Stimulated activated CD4-positive, alpha-beta T cell treated with anti-CD3 and anti-CD28 coated beads, TNF-alpha, amount 100 ng/mL, for 48 hours (primary cell): Measurements from ENCODE around the gene TIMM10.
"Not testable (repeated sequence)": the region's sequence is repeated elsewhere in the genome, so short reads cannot be mapped to it uniquely, and the experiment has no call there.

Experiments
- DNase-seq, 3 donors: peaks; one replicate each; pipeline ENCODE4 v3.0.0-alpha.2; 2020; ENCODE audit warnings: low read depth in 3 of 3

Gene TIMM10

GRCh38 chr11:57542582-57542981, 12.0 kb upstream of the TIMM10 start:
- no peak for DNase-seq

DNA sequence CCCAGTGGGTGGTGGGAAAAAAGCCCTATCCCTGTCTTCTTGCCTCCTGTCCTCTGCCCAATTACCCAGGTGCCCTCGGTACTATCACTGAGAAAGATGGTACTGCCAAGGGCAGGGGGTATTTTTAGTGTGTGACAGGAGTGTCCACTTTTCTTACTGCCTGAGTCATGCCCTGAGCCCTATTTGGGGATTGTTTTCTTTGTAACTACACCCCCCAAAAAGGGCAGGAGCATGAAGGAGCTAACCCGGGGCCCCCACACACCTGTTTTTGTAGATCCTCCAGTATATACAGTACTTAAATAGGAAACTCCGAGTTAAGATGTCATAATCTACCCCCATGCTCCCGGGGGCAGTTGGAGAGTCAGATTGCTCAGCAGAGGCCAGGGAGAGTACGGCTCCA, 10.6 kb upstream of the TIMM10 start:
- no peak for DNase-seq

DNA sequence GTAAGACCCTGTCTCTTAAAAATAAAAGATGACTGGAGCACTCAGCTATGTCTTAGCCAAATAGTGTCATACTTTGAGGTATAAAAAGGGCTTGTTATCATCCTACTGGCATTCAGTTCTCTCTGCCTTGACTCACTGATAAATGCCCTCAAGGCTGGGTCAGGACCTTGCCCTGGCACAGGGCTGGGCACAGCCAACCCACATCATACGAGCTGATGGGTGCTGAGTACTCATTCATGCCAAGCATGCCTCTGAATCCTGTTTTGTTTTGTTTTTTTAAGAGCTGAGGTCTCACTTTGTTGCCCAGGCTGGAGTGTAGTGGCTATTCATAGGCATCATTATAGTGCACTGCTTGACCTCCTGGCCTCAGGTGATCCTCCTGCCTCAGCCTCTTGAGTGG, 8.8 kb upstream of the TIMM10 start:
- no peak for DNase-seq

GRCh38 chr11:57536947-57537619, 6.5 kb upstream of the TIMM10 start, which contains the start of gene SMTNL1:
SMTNL1 (plus strand) TSS chr11:57537595; CDS start chr11:57542643, 5,048 bp downstream.
- DNase-seq: no peak

DNA sequence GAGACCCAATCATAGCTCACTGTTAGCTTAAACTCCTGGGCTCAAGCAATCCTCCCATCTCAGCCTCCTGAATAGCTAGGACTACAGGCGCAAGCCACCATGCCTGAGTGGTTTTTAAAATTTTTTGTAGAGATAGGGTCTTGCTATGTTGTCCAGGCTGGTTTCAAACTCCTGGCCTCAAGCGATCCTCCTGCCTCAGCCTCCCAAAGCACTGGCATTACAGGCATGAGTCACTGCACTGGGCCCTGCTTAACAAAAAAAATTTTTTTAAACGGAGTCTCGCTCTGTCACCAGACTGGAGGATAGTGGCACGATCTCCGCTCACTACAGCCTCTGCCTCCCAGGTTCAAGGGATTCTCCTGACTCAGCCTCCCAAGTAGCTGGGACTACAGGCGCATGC, 3.9 kb upstream of the TIMM10 start:
- DNase-seq: not testable (repeated sequence)

DNA sequence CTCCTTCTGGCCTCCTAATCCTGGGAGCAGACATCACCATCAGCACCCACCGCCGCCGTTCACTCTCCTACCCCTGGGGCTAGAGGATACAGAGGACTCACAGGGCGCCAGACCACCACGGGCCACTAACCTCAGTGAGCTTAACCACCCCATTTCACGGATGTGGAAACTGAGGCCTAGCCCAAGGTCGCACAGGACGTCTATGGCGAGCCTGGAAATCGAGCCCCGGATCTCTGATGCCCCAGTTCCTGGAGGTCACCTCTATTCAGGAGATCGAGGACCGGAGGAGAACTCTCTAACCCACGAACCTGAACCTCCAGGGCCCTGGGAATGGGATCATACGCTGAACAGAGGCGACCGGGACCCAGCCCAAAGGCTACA, 349 bp downstream of the TIMM10 start:
- no peak for DNase-seq

DNA sequence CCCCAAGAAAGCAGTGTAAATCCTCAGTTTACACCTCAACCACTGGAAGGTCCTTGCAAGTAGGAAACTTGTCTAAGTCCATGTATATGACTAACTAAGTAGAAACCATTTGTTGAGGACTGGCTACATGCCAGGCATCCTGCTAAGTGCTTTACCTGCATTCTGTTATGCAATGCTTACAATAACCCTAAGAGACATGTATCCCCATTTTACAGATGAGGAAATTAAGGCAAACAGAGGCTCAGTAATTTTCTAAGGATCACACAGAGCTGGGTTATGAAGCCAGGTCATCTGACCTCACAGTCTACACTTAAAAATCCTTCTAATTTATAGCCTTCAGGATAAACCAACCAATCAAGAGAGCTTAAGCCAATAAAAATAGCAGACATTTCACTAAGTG, 1.5 kb downstream of the TIMM10 start:
- DNase-seq: no peak

- DNase-seq: peak in 2 of 3 donors; percentile 62 to 65
These were observed 3.4 kb downstream of the TIMM10 start for GRCh38 chr11:57527056-57527631.

DNA sequence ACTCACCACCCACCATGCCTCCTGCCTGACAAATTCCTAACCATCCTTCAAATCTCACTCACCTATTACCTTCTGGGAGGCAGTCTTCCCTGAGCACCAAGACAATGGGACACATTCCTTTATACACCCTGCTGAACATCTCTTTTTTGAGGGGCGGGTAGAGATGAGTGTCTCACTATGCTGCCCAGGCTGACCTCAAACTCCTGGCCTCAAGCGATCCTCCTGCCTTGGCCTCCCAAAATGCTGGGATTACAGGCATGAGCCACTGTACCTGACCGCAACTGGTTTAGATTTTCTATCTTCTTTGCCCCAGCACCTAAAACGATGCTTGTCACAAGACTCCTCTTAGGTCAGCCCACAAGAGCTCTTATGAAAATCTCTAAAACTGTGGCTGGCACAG, 7.1 kb downstream of the TIMM10 start:
- DNase-seq: no peak

- DNase-seq: no peak
These were observed 9.4 kb downstream of the TIMM10 start for GRCh38 chr11:57521116-57521515.

GRCh38 chr11:57516061-57516443, 14.5 kb downstream of the TIMM10 start:
- DNase-seq: no peak

- DNase-seq: peak in 1 of 3 donors; percentile 25
These were observed 15.1 kb downstream of the TIMM10 start, which contains the start of gene SLC43A1 for GRCh38 chr11:57515332-57516060. SLC43A1 (minus strand) TSS chr11:57515702; CDS start chr11:57514111, 1,591 bp downstream.

DNA sequence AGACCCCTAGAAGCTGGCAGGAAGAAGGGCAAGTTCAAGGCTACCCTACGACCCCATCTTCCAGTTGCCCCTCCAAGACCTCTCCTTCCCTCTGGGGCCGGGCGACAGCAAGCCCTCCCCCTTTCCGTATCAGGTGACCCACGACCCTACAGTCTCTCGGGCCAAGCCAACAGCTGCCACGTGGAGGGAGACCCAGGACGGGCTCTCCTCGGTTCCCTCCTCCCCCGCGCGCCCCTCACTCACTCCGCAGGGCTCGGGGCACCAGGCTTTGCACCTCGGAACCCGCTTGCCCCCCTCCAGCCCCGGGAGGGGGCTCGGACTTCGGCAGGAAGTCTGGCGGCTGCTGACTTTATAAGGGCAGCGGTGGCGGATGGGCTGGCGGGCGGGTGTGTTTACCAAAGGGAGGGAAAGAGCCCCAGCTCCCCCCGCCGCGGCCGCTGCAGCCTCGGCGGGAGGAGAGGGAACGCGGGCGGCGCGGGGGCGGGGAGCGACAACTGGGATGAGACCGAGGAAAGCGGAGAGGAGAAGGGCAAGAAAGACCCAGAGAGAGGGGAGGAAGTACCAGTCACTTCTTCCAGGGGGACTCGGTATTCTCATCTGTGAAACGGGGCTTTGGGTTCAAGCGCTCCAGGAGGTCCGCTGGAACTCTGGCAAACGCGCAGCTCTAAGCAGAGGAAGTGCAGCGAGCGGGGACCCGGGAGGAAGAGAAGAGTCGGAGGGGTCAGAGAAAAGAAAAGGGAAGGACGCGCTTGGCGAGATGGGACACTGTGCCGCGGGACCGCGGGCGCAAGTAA, 15.8 kb downstream of the TIMM10 start:
- peak in 1 of 3 donors; percentile 49 for DNase-seq

- no peak for DNase-seq
These were observed 16.5 kb downstream of the TIMM10 start for GRCh38 chr11:57513911-57514537.

DNA sequence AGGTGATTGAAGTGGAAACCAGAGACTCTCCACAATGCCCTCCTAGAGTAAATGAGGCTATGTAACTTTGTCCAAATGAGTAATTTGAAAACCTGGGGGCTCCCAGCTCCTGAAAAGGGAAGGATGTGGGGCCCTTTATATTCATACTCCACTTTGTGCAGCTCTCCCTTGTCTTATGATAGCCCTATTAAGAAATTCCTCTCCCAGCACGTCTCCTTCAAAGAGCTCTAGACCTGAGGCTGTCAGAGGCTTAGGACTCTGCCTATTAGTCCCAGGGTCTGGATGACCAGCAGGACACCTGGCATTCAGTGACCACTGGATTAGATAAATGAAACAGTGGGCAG, 17.1 kb downstream of the TIMM10 start:
- no peak for DNase-seq

- no peak for DNase-seq
These were observed 17.7 kb downstream of the TIMM10 start for GRCh38 chr11:57512646-57513451.

- DNase-seq: no peak
These were observed 18.7 kb downstream of the TIMM10 start for GRCh38 chr11:57511741-57512430.

GRCh38 chr11:57508341-57509170, 22.0 kb downstream of the TIMM10 start:
- no peak for DNase-seq

- no peak for DNase-seq
These were observed 24.0 kb downstream of the TIMM10 start for GRCh38 chr11:57506522-57506921.
